Erythroblast (primary cell): ENCODE results near the gene PLXND1.

Source experiments
- GATA1 ChIP-seq: IDR thresholded peaks from 2 replicates; pipeline ENCODE4 v1.6.1; 2011; ENCODE audit warnings: low read depth, mild to moderate bottlenecking, control low read depth, low read length, moderate library complexity
- POLR2A ChIP-seq: IDR thresholded peaks from 2 replicates; pipeline ENCODE4 v1.6.1; 2011; ENCODE audit warnings: mild to moderate bottlenecking, low read length

- TF ChIP-seq POLR2A (no peak), GATA1 (no peak)
Measured at GRCh38 chr3:129549006-129549800, 57.3 kb downstream of the PLXND1 start.
